ENCODE results near the gene WDFY4.

WDFY4 gene

GRCh38 chr10:48711830-48712229 lies 27.2 kb downstream of the WDFY4 start:
- no peak for DNase-seq (ENCODE audit: low spot score)

- no peak for DNase-seq (ENCODE audit: low spot score)
Observed at GRCh38 chr10:48714088-48714487, 29.4 kb downstream of the WDFY4 start.

- no peak for DNase-seq (ENCODE audit: low spot score)
Observed at GRCh38 chr10:48716416-48716815, 31.7 kb downstream of the WDFY4 start.

GRCh38 chr10:48720611-48721010 lies 35.9 kb downstream of the WDFY4 start:
- no peak for DNase-seq (ENCODE audit: low spot score)

- DNase-seq (ENCODE audit: low spot score) = no peak
Observed at GRCh38 chr10:48722153-48723145, 37.8 kb downstream of the WDFY4 start.

GRCh38 chr10:48724127-48724526 lies 39.5 kb downstream of the WDFY4 start:
- no peak for DNase-seq (ENCODE audit: low spot score)

- no peak for DNase-seq (ENCODE audit: low spot score)
Observed at GRCh38 chr10:48725708-48726107, 41.0 kb downstream of the WDFY4 start.

- no peak for DNase-seq (ENCODE audit: low spot score)
Observed at GRCh38 chr10:48727866-48728265, 43.2 kb downstream of the WDFY4 start.

GRCh38 chr10:48729222-48729621 lies 44.5 kb downstream of the WDFY4 start:
- DNase-seq (ENCODE audit: low spot score) = no peak

- no peak for DNase-seq (ENCODE audit: low spot score)
Observed at GRCh38 chr10:48729941-48730457, 45.3 kb downstream of the WDFY4 start.

GRCh38 chr10:48731141-48731540 lies 46.5 kb downstream of the WDFY4 start:
- no peak for DNase-seq (ENCODE audit: low spot score)

GRCh38 chr10:48731654-48732053 lies 47.0 kb downstream of the WDFY4 start:
- DNase-seq (ENCODE audit: low spot score) = no peak

GRCh38 chr10:48733329-48733728 lies 48.7 kb downstream of the WDFY4 start:
- DNase-seq (ENCODE audit: low spot score) = no peak

- no peak for DNase-seq (ENCODE audit: low spot score)
Observed at GRCh38 chr10:48735836-48736390, 51.2 kb downstream of the WDFY4 start.

GRCh38 chr10:48736596-48736995 lies 51.9 kb downstream of the WDFY4 start:
- no peak for DNase-seq (ENCODE audit: low spot score)

GRCh38 chr10:48737886-48738285 lies 53.2 kb downstream of the WDFY4 start:
- no peak for DNase-seq (ENCODE audit: low spot score)

GRCh38 chr10:48739170-48739569 lies 54.5 kb downstream of the WDFY4 start:
- DNase-seq (ENCODE audit: low spot score) = no peak

GRCh38 chr10:48740015-48740707 lies 55.5 kb downstream of the WDFY4 start:
- no peak for DNase-seq (ENCODE audit: low spot score)

GRCh38 chr10:48740988-48741387 lies 56.3 kb downstream of the WDFY4 start:
- DNase-seq (ENCODE audit: low spot score) = no peak

- DNase-seq (ENCODE audit: low spot score) = no peak
Observed at GRCh38 chr10:48742891-48743860, 58.5 kb downstream of the WDFY4 start.

- no peak for DNase-seq (ENCODE audit: low spot score)
Observed at GRCh38 chr10:48744587-48744986, 59.9 kb downstream of the WDFY4 start.

Measured in kidney capillary endothelial cell (primary cell).